NCI-H2227 (cell line): ENCODE results near the gene DYNC1I1.

ENCODE experiments used
- DNase-seq: peaks from one replicate; lab custom pipeline; 2025; ENCODE audit not compliant: unreplicated experiment; lab: John Stamatoyannopoulos, UW

The DYNC1I1 gene

DNA sequence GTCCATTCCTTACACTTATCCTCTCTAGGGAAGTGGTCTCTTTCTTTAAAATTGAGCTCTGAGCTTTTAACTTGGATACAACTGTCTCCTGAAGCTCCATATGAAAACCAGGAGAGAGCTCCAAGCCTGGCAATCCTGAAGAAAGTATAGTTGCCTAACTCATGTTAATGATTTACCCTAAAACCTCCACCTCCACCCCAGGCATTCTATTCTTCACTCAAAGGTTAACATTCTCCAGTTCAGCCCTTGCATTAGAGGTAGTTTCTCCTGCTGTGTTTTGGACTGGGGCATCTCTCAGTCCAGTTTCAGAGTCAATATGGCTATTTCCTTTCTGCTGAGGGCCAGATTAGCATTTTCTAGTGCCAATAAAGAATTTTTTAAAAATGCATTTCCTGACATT, 354.0 kb downstream of the DYNC1I1 start:
- DNase-seq, result no peak

DNA sequence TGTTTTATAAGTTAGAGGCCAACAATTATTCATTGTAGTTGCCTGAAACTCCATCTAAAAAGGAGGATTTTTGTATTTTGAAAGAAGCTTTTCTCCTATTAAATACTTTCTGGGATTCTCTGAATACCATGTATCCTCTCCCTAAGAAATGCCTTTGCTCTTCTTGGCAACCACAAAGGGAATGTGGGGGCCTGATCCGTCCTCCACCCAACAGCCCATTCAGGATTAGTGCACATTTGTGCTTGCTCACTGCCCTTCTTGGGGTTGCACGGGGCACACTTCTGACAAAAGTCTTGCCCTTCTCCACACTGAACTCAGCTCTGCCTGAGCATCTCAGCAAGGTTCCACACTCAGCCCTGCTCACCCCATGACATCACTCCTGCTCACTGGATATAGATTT, 355.4 kb downstream of the DYNC1I1 start:
- no peak for DNase-seq

- DNase-seq, result no peak
Observed at GRCh38 chr7:96131525-96131924, 359.2 kb downstream of the DYNC1I1 start.

DNA sequence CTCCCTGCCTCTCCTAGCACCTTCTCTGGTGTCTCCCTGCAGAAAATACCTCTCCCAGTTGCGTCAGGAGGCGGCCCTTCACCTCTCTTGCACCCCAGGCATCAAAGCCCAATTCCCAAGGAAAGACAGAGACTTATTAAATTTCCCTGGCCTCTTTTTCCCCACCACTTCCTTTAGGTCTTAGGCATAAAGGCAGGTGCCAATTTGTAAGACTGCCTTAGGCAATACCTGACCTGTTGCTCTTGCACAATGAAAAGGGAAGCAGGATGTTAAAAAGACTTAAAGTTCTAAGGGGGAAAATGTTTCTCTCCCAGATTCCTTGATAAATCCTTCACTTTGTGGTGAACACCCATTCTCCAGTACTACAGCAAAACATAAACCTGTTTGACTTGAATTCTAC, 362.9 kb downstream of the DYNC1I1 start:
- no peak for DNase-seq

GRCh38 chr7:96136600-96137239, 364.4 kb downstream of the DYNC1I1 start:
- no peak for DNase-seq

DNA sequence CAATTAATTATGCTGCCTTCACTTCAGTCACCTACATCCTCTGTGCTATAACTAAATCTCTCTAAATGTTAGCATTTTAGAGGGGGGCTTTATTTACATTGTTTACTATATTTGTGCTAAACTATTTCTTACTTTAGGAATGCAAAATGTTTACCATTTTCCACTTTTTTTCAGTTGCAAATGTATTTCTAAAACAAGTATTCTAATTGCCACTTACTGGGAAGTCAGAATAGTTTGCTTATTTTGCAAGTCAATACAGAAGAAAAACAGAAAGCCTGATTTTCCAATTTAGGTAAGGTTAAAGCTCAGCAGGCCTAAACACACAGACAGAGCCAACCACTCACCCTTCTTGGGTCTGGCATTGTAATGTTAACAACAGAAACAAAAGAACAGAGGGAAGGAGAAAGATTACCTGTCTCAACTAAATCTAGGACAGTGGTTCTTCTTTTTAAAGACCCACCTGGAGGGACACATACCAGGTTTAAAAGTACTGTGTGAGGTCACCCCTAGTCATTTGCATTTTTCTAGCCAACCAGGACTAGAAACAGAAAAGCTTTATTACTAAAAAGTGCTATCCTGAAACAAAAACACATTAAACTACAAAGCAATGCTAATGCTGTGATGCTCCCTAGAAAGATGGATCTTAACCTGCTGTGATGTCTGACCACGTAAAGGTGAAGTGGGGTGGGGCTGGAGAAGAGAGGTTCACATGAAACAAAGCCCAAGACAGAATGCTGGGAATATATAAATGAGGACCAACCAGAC, 371.3 kb downstream of the DYNC1I1 start:
- DNase-seq, result no peak

DNA sequence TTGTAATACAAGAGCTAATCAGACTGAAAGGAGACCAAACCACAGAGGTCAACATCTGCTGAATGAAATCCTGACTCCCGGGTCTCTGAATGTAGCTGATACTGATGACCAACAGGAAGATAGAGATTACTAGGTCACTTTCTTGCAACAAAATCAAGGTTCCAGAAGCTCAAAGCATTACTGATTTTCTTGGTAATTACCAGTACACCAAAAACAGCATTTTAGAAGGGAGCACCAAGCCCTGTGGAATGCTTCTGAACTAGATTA, 371.8 kb downstream of the DYNC1I1 start:
- DNase-seq, result no peak
